Stimulated activated naive CD8-positive, alpha-beta T cell treated with anti-CD3 and anti-CD28 coated beads, Interleukin-15, Interleukin-2, amounts not matched to agents 100 ng/mL and 50 ng/mL, for 24 hours (primary cell): Measurements from ENCODE around the gene TBC1D32.
"Not testable (repeated sequence)": the region's sequence is repeated elsewhere in the genome, so short reads cannot be mapped to it uniquely, and the experiment has no call there.

Experiments
- H3K27ac Mint-ChIP-seq: one replicate; pipeline ENCODE4 v1.8.0; 2021; ENCODE audit warnings: mild to moderate bottlenecking, mixed read lengths
- H3K27me3 Mint-ChIP-seq: one replicate; pipeline ENCODE4 v1.8.0; 2021; ENCODE audit warnings: mixed read lengths
- H3K36me3 Mint-ChIP-seq: one replicate; pipeline ENCODE4 v1.8.0; 2021; ENCODE audit warnings: low read depth, mixed read lengths
- H3K4me1 Mint-ChIP-seq: one replicate; pipeline ENCODE4 v1.8.0; 2021; ENCODE audit warnings: low read depth, mixed read lengths
- H3K4me3 Mint-ChIP-seq: one replicate; pipeline ENCODE4 v1.8.0; 2021; ENCODE audit warnings: mild to moderate bottlenecking, mixed read lengths
- H3K9me3 Mint-ChIP-seq: one replicate; pipeline ENCODE4 v1.8.0; 2021; ENCODE audit warnings: mixed read lengths

Gene TBC1D32

GRCh38 chr6:121334299-121335086 is at the start of gene TBC1D32:
TSS of gene TBC1D32 (minus strand) at chr6:121334480. CDS start at chr6:121334430, 50 bp downstream.
- Mint-ChIP-seq H3K4me3 (peak within 1 kb of the TSS; percentile 91), H3K4me1 (peaks cover 43% of the 10 kb centered on the region), H3K27me3 (peaks cover 1% of the 10 kb centered on the region), H3K36me3 (peaks cover 3% of the 10 kb centered on the region), H3K9me3 (no peaks in the 10 kb centered on the region), H3K27ac (peak within 1 kb of the TSS; percentile 99)

- H3K4me3 Mint-ChIP-seq, result no peak overlapping the region
- peaks cover 5% of the 10 kb centered on the region for H3K27me3 Mint-ChIP-seq
- no peaks in the 10 kb centered on the region for H3K4me1 Mint-ChIP-seq
- H3K36me3 Mint-ChIP-seq, result no peaks in the 10 kb centered on the region
- H3K9me3 Mint-ChIP-seq, result no peaks in the 10 kb centered on the region
- H3K27ac Mint-ChIP-seq, result no peak overlapping the region
Measured at GRCh38 chr6:121383478-121383877, 49.2 kb upstream of the TBC1D32 start.

DNA sequence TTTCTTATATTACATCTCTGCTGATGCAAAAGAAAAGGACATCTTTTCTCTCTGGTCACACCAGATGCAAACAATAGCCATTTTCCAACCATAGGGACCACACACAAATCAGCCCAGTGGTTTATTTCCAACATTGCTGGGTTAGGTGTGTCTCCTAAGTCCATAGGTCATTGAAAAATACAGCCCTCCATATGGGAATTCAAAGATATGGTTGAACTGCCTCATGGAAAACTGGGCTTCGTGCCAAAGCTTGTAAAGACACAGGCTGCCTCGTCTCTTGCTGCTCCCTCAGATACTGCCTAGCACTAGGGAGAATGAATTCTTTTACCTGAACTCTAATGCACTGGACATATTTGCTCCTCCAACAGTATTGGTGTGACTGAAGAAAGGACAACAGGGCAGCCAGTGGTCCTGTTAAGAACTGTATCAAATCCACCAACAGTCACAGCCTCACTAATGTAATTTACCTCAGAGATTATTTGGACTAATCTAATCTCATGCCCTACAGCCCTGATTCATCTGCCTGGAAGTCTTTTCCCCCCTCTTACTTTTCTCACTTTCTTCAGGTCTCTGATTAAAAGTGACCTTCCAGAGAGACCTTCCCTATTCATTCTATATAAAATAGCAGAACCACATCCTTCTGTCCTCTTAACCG is 48.3 kb upstream of the TBC1D32 start:
- H3K27ac Mint-ChIP-seq, result no peak overlapping the region
- H3K27me3 Mint-ChIP-seq, result peaks cover 9% of the 10 kb centered on the region
- H3K4me3 Mint-ChIP-seq, result no peak overlapping the region
- no peaks in the 10 kb centered on the region for H3K4me1 Mint-ChIP-seq
- no peaks in the 10 kb centered on the region for H3K36me3 Mint-ChIP-seq
- no peaks in the 10 kb centered on the region for H3K9me3 Mint-ChIP-seq

DNA sequence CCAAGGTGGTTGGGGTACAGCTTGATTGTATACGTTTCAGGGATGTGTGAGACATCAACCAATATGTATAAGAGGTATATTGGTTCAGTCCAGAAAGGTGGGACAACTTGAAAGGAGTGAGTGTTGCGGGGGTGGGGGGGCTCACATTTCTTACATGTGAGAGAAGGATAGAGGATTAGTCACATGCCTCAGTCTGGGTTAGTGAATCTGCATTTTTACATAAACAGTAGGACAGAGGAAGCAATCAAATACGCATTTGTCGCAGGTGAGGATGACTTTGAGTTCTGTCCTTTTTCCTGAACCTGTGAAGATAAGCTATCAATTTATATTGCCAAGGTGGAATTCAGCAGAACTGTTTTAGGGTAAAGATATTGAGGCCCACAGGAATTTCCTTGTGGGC is 42.1 kb upstream of the TBC1D32 start:
- Mint-ChIP-seq H3K27ac (no peak overlapping the region), H3K27me3 (peaks cover 4% of the 10 kb centered on the region), H3K4me1 (no peaks in the 10 kb centered on the region), H3K4me3 (no peak overlapping the region), H3K9me3 (no peaks in the 10 kb centered on the region), H3K36me3 (no peaks in the 10 kb centered on the region)

DNA sequence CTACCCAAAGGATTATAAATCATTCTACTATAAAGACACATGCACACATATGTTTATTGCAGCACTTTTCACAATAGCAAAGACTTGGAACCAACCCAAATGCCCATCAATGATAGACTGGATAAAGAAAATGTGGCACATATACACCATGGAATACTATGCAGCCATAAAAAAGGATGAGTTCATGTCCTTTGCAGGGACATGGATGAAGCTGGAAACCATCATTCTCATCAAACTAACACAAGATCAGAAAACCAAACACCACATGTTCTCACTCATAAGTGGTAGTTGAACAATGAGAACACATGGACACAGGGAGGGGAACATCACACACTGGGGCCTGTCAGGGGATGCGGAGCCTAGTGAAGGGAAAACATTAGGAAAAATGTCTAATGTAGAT is 39.9 kb upstream of the TBC1D32 start:
- not testable (repeated sequence) for H3K27me3 Mint-ChIP-seq, H3K4me1 Mint-ChIP-seq, H3K4me3 Mint-ChIP-seq, H3K27ac Mint-ChIP-seq, H3K9me3 Mint-ChIP-seq, H3K36me3 Mint-ChIP-seq

DNA sequence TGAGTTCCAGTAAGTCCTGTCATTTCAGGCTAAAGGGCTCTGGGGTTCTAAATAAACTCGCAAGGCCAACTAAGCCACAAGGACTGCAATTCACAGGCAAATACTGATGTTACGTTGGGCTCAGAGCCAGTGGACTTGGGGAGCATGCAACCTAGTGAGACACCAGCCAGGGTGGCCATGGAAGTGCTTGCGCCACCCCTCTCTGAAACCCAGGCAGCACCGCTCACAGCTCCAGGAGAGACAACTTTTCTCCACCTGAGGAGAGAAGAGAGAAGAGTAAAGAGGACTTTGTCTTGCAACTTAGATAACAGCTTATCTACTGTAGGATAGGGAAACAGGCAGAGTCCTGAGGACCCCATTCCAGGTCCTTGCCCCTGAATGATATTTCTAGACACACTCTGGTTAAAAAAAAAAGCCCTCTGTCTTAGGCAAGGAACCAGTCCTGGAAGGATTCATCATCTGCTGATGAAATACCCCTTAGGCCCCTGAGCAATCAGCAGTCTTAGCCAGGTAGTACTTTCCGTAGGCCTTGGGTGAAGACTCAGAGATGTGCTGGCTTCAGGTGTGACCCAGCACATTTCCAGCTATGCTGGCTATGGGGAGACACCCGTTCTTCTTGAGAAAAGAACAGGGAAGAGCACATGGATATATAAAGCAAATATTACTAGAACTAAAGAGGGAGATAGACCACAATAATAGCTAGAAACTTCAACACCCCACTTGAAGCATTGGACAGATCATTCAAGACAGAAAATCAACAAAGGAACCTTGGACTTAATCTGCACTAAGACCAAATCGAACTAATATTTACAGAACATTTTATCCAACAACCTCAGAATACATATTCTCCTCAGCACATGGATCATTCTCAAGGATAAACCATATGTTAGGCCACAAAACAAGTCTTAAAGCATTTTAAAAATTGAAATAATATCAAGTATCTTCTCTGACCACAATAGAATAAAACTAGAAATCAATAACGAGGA is 31.5 kb upstream of the TBC1D32 start:
- no peaks in the 10 kb centered on the region for H3K36me3 Mint-ChIP-seq
- no peak overlapping the region for H3K27ac Mint-ChIP-seq
- H3K4me3 Mint-ChIP-seq, result no peak overlapping the region
- no peaks in the 10 kb centered on the region for H3K9me3 Mint-ChIP-seq
- no peaks in the 10 kb centered on the region for H3K4me1 Mint-ChIP-seq
- H3K27me3 Mint-ChIP-seq, result peaks cover 23% of the 10 kb centered on the region

GRCh38 chr6:121356575-121356974 is 22.3 kb upstream of the TBC1D32 start:
- H3K27ac Mint-ChIP-seq, result no peak overlapping the region
- H3K36me3 Mint-ChIP-seq, result no peaks in the 10 kb centered on the region

GRCh38 chr6:121354764-121355163 is 20.5 kb upstream of the TBC1D32 start:
- no peak overlapping the region for H3K4me3 Mint-ChIP-seq
- peaks cover 37% of the 10 kb centered on the region for H3K27me3 Mint-ChIP-seq
- H3K27ac Mint-ChIP-seq, result no peak overlapping the region
- no peaks in the 10 kb centered on the region for H3K4me1 Mint-ChIP-seq
- H3K36me3 Mint-ChIP-seq, result no peaks in the 10 kb centered on the region
- H3K9me3 Mint-ChIP-seq, result no peaks in the 10 kb centered on the region

More at GRCh38 chr6:121356575-121356974, 22.3 kb upstream of the TBC1D32 start:
- Mint-ChIP-seq H3K27me3 (peaks cover 41% of the 10 kb centered on the region), H3K4me3 (no peak overlapping the region), H3K9me3 (no peaks in the 10 kb centered on the region), H3K4me1 (no peaks in the 10 kb centered on the region)

- H3K9me3 Mint-ChIP-seq, result no peaks in the 10 kb centered on the region
- H3K36me3 Mint-ChIP-seq, result no peaks in the 10 kb centered on the region
- no peak overlapping the region for H3K4me3 Mint-ChIP-seq
Measured at GRCh38 chr6:121352941-121353340, 18.7 kb upstream of the TBC1D32 start.

DNA sequence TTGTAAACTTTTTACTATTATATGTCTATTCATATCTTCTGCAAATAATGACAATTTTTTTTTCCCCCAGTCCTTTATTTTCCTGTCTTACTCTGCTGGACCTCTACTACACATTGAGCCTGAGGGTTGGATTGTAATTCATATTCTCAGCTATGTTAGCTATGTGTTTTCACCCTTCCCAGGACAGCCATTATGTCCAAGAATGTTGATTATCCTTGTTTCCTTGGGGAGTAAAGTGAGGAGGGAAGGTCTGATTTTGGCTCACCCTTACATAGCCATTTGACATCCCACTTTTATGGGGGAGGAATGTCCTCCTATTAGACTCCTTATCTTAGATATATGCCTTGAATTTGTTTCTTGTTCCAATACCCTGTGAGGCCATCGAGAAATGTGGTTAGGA is 17.6 kb upstream of the TBC1D32 start:
- Mint-ChIP-seq H3K36me3 (no peaks in the 10 kb centered on the region), H3K9me3 (no peaks in the 10 kb centered on the region), H3K27ac (no peak overlapping the region), H3K4me1 (no peaks in the 10 kb centered on the region), H3K4me3 (no peak overlapping the region), H3K27me3 (peaks cover 36% of the 10 kb centered on the region)

More at GRCh38 chr6:121352941-121353340, 18.7 kb upstream of the TBC1D32 start:
- Mint-ChIP-seq H3K4me1 (no peaks in the 10 kb centered on the region), H3K27ac (no peak overlapping the region), H3K27me3 (peaks cover 40% of the 10 kb centered on the region)

- H3K4me3 Mint-ChIP-seq, result no peak overlapping the region
- H3K27me3 Mint-ChIP-seq, result peaks cover 33% of the 10 kb centered on the region
- H3K27ac Mint-ChIP-seq, result no peak overlapping the region
- H3K9me3 Mint-ChIP-seq, result no peaks in the 10 kb centered on the region
- no peaks in the 10 kb centered on the region for H3K36me3 Mint-ChIP-seq
- no peaks in the 10 kb centered on the region for H3K4me1 Mint-ChIP-seq
Measured at GRCh38 chr6:121349596-121349995, 15.3 kb upstream of the TBC1D32 start.

DNA sequence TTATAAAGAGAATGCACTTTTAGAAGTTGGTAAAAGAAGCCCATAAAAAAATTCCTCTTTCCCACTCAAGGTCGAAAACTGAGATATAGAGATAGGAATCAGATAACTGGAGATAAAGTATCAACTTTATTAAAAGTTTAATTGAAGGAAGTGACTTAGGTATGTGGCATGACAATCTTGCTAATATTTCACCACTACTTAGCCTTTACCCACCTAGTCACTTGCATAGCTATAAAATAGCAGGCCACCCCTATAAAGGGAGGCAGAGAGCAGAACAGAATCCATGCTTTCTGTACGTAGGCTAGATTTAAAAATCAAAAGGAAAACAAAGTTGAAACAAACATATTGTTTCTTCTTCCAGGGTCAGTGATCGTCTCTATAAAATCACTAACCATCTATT is 13.2 kb upstream of the TBC1D32 start:
- Mint-ChIP-seq H3K4me1 (no peaks in the 10 kb centered on the region), H3K4me3 (no peak overlapping the region), H3K36me3 (no peaks in the 10 kb centered on the region), H3K9me3 (no peaks in the 10 kb centered on the region), H3K27me3 (peaks cover 31% of the 10 kb centered on the region), H3K27ac (no peak overlapping the region)

DNA sequence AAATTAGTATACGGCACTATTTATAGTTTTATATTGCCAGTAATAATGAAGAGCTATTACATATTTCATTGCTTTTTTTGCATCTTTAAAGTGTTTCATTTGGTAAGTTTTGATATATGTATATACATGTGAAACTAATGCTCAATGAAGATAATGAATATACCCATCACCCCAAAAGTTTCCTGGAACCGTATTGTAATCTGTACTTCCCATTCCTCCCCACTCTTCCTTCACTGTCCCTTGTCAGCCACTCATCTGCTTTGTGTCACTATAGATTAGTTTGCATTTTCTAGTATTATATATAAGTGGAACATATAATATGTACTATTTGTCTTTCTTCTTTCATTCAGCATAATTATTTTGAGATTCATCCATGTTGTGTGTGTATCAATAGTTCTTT is 10.3 kb upstream of the TBC1D32 start:
- Mint-ChIP-seq H3K27ac (no peak overlapping the region), H3K9me3 (no peaks in the 10 kb centered on the region), H3K4me3 (no peak overlapping the region), H3K36me3 (no peaks in the 10 kb centered on the region), H3K27me3 (peaks cover 26% of the 10 kb centered on the region), H3K4me1 (no peaks in the 10 kb centered on the region)

GRCh38 chr6:121339639-121340226 is 5.5 kb upstream of the TBC1D32 start:
- Mint-ChIP-seq H3K36me3 (no peaks in the 10 kb centered on the region), H3K9me3 (no peaks in the 10 kb centered on the region), H3K27me3 (peaks cover 24% of the 10 kb centered on the region), H3K4me1 (peaks cover 5% of the 10 kb centered on the region), H3K4me3 (no peak overlapping the region), H3K27ac (no peak overlapping the region)
